ENCODE measurements around the gene ARGFX.
"Not testable (repeated sequence)": the region's sequence is repeated elsewhere in the genome, so short reads cannot be mapped to it uniquely, and the experiment has no call there.

ARGFX gene

DNA sequence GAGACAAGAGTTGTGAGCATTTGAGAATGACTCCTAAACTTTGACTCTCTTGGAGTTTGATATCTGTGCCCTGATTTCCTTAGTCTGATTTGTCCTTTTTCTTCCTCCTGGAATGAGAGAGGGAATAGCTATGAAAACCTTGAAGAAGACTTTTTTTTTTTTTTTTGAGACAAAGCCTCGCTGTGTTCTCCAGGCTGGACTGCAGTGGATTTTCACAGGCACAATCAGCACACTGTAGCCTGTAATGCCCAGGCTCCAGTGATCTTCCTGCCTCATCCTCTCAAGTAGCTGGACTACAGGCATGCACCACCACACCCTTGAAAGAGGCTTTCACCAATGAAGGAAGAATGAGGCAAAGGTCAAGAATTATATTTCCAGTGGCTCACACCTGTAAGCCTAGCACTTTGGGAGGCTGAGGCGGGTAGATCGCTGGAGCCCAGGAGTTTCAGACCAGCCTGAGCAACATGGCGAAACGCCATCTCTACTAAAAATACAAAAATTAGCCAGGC is 10.3 kb upstream of the ARGFX start:
- no peak overlapping the region for H3K4me2 ChIP-seq
- H3K9ac ChIP-seq = no peak overlapping the region
- no peak overlapping the region for H3K27ac ChIP-seq

GRCh38 chr3:121562148-121562547 is 5.6 kb upstream of the ARGFX start:
- TF ChIP-seq Cebpa-rat (IDR thresholded peaks at IDR 0.05) = no peak
- Histone ChIP-seq H3K4me1 (no peaks in the 10 kb centered on the region), H3K4me3 (no peak overlapping the region), H4K20me1 (no peaks in the 10 kb centered on the region), H3K27me3 (no peaks in the 10 kb centered on the region), H3K36me3 (no peaks in the 10 kb centered on the region), H3K4me2 (no peak overlapping the region), H3K9ac (no peak overlapping the region), H3K27ac (no peak overlapping the region), H3K9me3 (no peaks in the 10 kb centered on the region)

More for the DNA sequence above, 10.3 kb upstream of the ARGFX start:
- H3K4me1 ChIP-seq = no peaks in the 10 kb centered on the region
- no peaks in the 10 kb centered on the region for H3K9me3 ChIP-seq
- no peak for TF ChIP-seq Cebpa-rat (IDR thresholded peaks at IDR 0.05)
- H3K4me3 ChIP-seq = no peak overlapping the region
- no peaks in the 10 kb centered on the region for H3K27me3 ChIP-seq
- no peaks in the 10 kb centered on the region for H3K36me3 ChIP-seq
- no peaks in the 10 kb centered on the region for H4K20me1 ChIP-seq

- TF ChIP-seq Cebpa-rat (IDR thresholded peaks at IDR 0.05) = no peak
- Histone ChIP-seq H3K4me2 (no peak overlapping the region), H3K9ac (no peak overlapping the region)
Measured at GRCh38 chr3:121566773-121567172, 976 bp upstream of the ARGFX start.

GRCh38 chr3:121574449-121574848 is 6.7 kb downstream of the ARGFX start:
- no peaks in the 10 kb centered on the region for H3K4me1 ChIP-seq
- no peaks in the 10 kb centered on the region for H3K9me3 ChIP-seq
- TF ChIP-seq Cebpa-rat (IDR thresholded peaks at IDR 0.05) = no peak
- H4K20me1 ChIP-seq = no peaks in the 10 kb centered on the region
- H3K27me3 ChIP-seq = no peaks in the 10 kb centered on the region
- no peaks in the 10 kb centered on the region for H3K36me3 ChIP-seq
- no peak overlapping the region for H3K4me3 ChIP-seq
- H3K9ac ChIP-seq = no peak overlapping the region
- no peak overlapping the region for H3K27ac ChIP-seq
- H3K4me2 ChIP-seq = no peak overlapping the region

More at GRCh38 chr3:121566773-121567172, 976 bp upstream of the ARGFX start:
- H3K9me3 ChIP-seq = no peaks in the 10 kb centered on the region
- H3K27me3 ChIP-seq = no peaks in the 10 kb centered on the region
- no peaks in the 10 kb centered on the region for H4K20me1 ChIP-seq
- no peak overlapping the region for H3K4me3 ChIP-seq
- no peaks in the 10 kb centered on the region for H3K4me1 ChIP-seq
- H3K36me3 ChIP-seq = no peaks in the 10 kb centered on the region
- H3K27ac ChIP-seq = no peak overlapping the region

GRCh38 chr3:121581691-121582090 is 13.9 kb downstream of the ARGFX start:
- no peaks in the 10 kb centered on the region for H4K20me1 ChIP-seq
- H3K27me3 ChIP-seq = no peaks in the 10 kb centered on the region
- no peak overlapping the region for H3K4me3 ChIP-seq
- no peak for TF ChIP-seq Cebpa-rat (IDR thresholded peaks at IDR 0.05)
- H3K9me3 ChIP-seq = no peaks in the 10 kb centered on the region
- H3K27ac ChIP-seq = no peak overlapping the region
- H3K4me2 ChIP-seq = no peak overlapping the region
- no peaks in the 10 kb centered on the region for H3K36me3 ChIP-seq
- H3K9ac ChIP-seq = no peak overlapping the region
- H3K4me1 ChIP-seq = no peaks in the 10 kb centered on the region

DNA sequence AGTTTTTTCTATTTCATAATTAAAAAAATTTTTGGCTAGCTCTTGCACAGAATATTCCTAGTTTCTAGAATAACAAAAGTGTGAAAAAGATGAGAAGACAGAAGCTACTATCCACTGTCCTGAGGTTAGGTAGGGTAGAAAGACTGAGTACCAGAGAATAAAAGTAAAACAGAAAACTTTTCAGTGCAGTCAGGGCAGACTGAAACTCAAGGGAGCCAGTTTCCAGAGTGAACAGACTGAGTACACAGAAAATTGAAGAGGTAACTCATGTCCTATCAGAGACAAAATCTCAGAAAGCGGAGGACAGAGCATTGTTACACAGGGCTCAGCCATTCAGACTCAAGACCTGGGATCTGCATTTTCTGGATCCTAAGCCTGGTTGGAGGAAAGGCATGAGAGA is 16.7 kb downstream of the ARGFX start:
- Histone ChIP-seq H3K27me3 (no peaks in the 10 kb centered on the region), H3K4me2 (no peak overlapping the region), H3K9ac (no peak overlapping the region), H4K20me1 (no peaks in the 10 kb centered on the region), H3K9me3 (no peaks in the 10 kb centered on the region), H3K4me3 (no peak overlapping the region), H3K4me1 (no peaks in the 10 kb centered on the region), H3K27ac (no peak overlapping the region), H3K36me3 (no peaks in the 10 kb centered on the region)
- no peak for TF ChIP-seq Cebpa-rat (IDR thresholded peaks at IDR 0.05)

DNA sequence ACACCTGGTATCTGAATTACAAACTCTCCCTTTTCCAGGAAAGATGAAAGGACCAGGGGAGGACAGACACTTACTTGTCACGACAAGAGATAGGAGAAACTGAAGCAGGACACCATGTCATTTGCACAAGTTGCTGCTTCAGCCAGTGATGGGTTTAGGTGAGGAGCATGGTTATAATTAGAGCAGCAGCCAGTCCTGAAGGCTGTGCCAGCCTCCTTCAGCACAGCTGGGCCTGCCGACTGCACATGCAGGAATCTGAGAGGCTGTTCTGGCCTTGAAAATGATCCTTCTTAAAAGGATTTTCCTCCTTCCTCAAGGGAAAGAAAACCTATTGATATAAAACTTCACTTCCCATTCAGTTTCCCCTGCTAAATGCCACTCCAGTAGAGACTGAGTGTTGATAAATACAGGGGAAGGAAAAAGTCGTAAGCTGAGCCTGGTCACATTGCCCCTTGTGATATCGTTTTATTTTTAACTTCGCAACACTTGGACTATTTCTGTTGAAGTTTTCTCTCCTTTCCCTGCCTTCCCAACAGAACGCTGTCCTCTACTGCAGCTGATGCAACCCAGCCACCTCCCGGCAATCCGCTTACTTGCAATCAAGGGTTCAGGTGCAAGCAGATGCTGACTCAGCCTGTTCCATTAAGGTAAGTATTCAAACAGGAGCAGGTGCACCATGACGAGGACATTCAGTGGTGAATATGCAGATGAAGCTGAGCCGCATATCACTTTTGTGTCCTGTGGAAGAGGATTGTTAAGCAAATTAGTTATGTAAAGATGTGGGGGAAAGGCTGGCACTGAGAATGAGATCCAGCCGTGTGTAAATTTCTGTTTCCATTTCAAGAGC is 25.3 kb downstream of the ARGFX start, which contains the start of gene FBXO40:
TSS of gene FBXO40 (plus strand) at position 524 of the 847 bp plus-strand sequence. CDS start 27,197 bp downstream, outside the sequence.
- Histone ChIP-seq H3K27me3 (no peaks in the 10 kb centered on the region), H4K20me1 (no peaks in the 10 kb centered on the region), H3K27ac (no peak within 1 kb of the TSS), H3K4me1 (no peaks in the 10 kb centered on the region), H3K9me3 (no peaks in the 10 kb centered on the region), H3K4me2 (no peak within 1 kb of the TSS), H3K4me3 (no peak within 1 kb of the TSS), H3K36me3 (no peaks in the 10 kb centered on the region), H3K9ac (no peak within 1 kb of the TSS)
- no peak for TF ChIP-seq Cebpa-rat (IDR thresholded peaks at IDR 0.05)

DNA sequence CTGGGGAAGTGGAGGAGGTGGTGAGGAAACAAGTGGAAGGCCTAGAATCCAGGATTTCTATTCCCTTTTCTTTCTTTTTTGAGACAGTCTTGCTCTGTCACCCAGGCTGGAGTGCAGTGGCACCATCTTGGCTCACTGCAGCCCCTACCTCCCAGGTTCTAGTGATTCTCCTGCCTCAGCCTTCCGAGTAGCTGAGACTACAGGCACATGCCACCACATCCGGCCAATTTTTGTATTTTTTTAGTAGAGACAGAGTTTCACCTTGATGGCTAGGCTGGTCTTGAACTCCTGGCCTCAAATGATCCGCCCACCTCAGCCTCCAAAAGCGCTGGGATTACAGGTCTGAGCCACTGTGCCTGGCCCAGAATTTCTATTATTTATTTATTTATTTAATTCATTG is 26.1 kb downstream of the ARGFX start:
- not testable (repeated sequence) for H3K9me3 ChIP-seq, H3K9ac ChIP-seq, H4K20me1 ChIP-seq, H3K4me2 ChIP-seq, H3K4me1 ChIP-seq, H3K36me3 ChIP-seq, H3K4me3 ChIP-seq, H3K27ac ChIP-seq, H3K27me3 ChIP-seq

GRCh38 chr3:121594850-121595249 is 27.1 kb downstream of the ARGFX start:
- no peak for TF ChIP-seq Cebpa-rat (IDR thresholded peaks at IDR 0.05)
- no peak overlapping the region for H3K9ac ChIP-seq

GRCh38 chr3:121595765-121596406 is 28.1 kb downstream of the ARGFX start:
- TF ChIP-seq Cebpa-rat (IDR thresholded peaks at IDR 0.05) = no peak
- no peaks in the 10 kb centered on the region for H3K9me3 ChIP-seq
- no peak overlapping the region for H3K4me2 ChIP-seq
- H3K4me3 ChIP-seq = no peak overlapping the region
- no peaks in the 10 kb centered on the region for H3K36me3 ChIP-seq
- H3K27me3 ChIP-seq = no peaks in the 10 kb centered on the region
- H3K27ac ChIP-seq = no peak overlapping the region
- no peaks in the 10 kb centered on the region for H3K4me1 ChIP-seq
- H4K20me1 ChIP-seq = no peaks in the 10 kb centered on the region
- no peak overlapping the region for H3K9ac ChIP-seq

More at GRCh38 chr3:121594850-121595249, 27.1 kb downstream of the ARGFX start:
- no peaks in the 10 kb centered on the region for H3K4me1 ChIP-seq
- no peaks in the 10 kb centered on the region for H3K9me3 ChIP-seq
- no peak overlapping the region for H3K27ac ChIP-seq
- no peaks in the 10 kb centered on the region for H3K27me3 ChIP-seq
- H3K4me2 ChIP-seq = no peak overlapping the region
- H3K36me3 ChIP-seq = no peaks in the 10 kb centered on the region
- H4K20me1 ChIP-seq = no peaks in the 10 kb centered on the region
- H3K4me3 ChIP-seq = no peak overlapping the region

Measured in BLaER1 (cell line).